GM12891 (cell line): ENCODE data around the gene MYOCOS.

Experiments
- POLR2A ChIP-seq: IDR thresholded peaks from 2 replicates; pipeline ENCODE4 v1.6.1; 2011; ENCODE audit warnings: low read depth, low read length, control low read depth
- POLR2AphosphoS5 ChIP-seq: IDR thresholded peaks from 2 replicates; pipeline ENCODE4 v1.6.1; 2011; ENCODE audit warnings: low read depth, low read length, control low read depth

GRCh38 chr1:171674431-171675405, 52.7 kb downstream of the MYOCOS start:
- TF ChIP-seq POLR2A (no peak), POLR2AphosphoS5 (no peak)
